Heart right ventricle (tissue), 16 donors: ENCODE measurements around the gene FAM222A. TPM values are rescaled to one million over a fixed set of nuclear protein-coding genes. Genes with fewer than 3 reads are reported as not detected.

ENCODE experiments used
- ATAC-seq, 8 donors: fragments of 200-7000 bp; cut with Tn5 transposase; one replicate each; pipeline ENCODE4 v1.9.1; 2020; ENCODE audit warnings: mild to moderate bottlenecking in 8 of 8, moderate library complexity in 8 of 8, moderate number of reproducible peaks in 1 of 8
- DNase-seq, 2 donors: peaks; one replicate each; pipeline ENCODE4 v3.0.0-alpha.2; 2020
- H3K27ac ChIP-seq, 10 donors: fragments of 200-600 bp; sonication (generic) in 2 of 10; one replicate each; pipeline versions ENCODE4 v1.5.0 to v1.8.0; 2020 to 2022; ENCODE audit warnings: mild to moderate bottlenecking in 3 of 10
- H3K27me3 ChIP-seq, 7 donors: fragments of 200-600 bp; one replicate each; pipeline ENCODE4 v1.8.0; 2021 to 2022; ENCODE audit warnings: mild to moderate bottlenecking in 2 of 7
- H3K36me3 ChIP-seq, 9 donors: fragments of 200-600 bp; sonication (generic) in 1 of 9; one replicate each; pipeline versions ENCODE4 v1.5.0 to v1.8.0; 2020 to 2022; ENCODE audit warnings: mild to moderate bottlenecking in 2 of 9
- H3K4me1 ChIP-seq, 9 donors: fragments of 200-600 bp; sonication (generic) in 1 of 9; one replicate each; pipeline versions ENCODE4 v1.5.0 to v1.8.0; 2020 to 2022; ENCODE audit warnings: mild to moderate bottlenecking in 4 of 9
- H3K4me3 ChIP-seq, 10 donors: fragments of 200-600 bp; sonication (generic) in 2 of 10; one replicate each; pipeline versions ENCODE4 v1.5.0 to v1.8.0; 2020 to 2022; ENCODE audit warnings: mild to moderate bottlenecking in 7 of 10, moderate library complexity in 2 of 10
- H3K9me3 ChIP-seq, 11 donors: fragments of 200-600 bp in 10 of 11; sonication (generic) in 2 of 11; one replicate each; pipeline versions ENCODE4 v1.5.0 to v1.8.0; 2013 to 2022; ENCODE audit warnings: mild to moderate bottlenecking in 2 of 11, control low read depth in 1 of 11, moderate library complexity in 1 of 11
- CTCF ChIP-seq, 9 donors: fragments of 200-600 bp; sonication (generic) in 2 of 9; IDR thresholded peaks; one replicate each; pipeline versions ENCODE4 v1.5.0 to v1.8.0; 2021 to 2022; ENCODE audit warnings: antibody characterized with exemption in 9 of 9, mild to moderate bottlenecking in 5 of 9, moderate library complexity in 1 of 9
- WGBS, 2 donors: extraction: QIAGEN DNeasy Blood & Tissue Kit; methylation state at CpG; one replicate each; pipeline ENCODE4 v1.1.7; 2013; ENCODE audit warnings: inconsistent platforms in 1 of 2; 5-methylcytosine and 5-hydroxymethylcytosine counted together
- intact Hi-C, 10 donors: fragments of 100-400 bp; cut with DNase I; formaldehyde crosslinking; loops; one replicate each; pipeline versions ENCODE4 v1.11.1 to v1.14.2; 2022
- polyA plus RNA-seq, 2 donors: library from polyadenylated mRNA; stranded (reverse); fragments of 200-250 nt; gene quantifications; one replicate each; pipeline ENCODE4 v1.2.3, GENCODE V29; 2013
- total RNA-seq, 10 donors: library from RNA; stranded (reverse); fragmentation: NEBNext Ultra II Directional in 3 of 10; extraction: Animal tissue kit (Norgen Biotek cat#: 25700) in 3 of 10; gene quantifications; one replicate each; pipeline versions ENCODE4 v1.2.1 to v1.2.4, GENCODE V29; 2021 to 2023
- donor health status: Arrhythmogenic right ventricular cardiomyopathy.
- donor health status: ischemic (EF 13 %, LVEDD 7.1; RV severe dilation, severe dysfunction).
- donor health status: healthy with polysubstance abuse.
- donor health status: DM: no; HTN: yes; CAD: no.
- donor health status: DM: no; HTN: no; CAD: no.
- donor health status: ischemic (EF 25% LVEDD 6.9; RV normal size, moderate dysfunction).
- donor health status: ischemic (EF 25% LVEDD 5.7; RV mildly dilated, moderate dysfunction).
- donor health status: healthy.
- donor health status: DM: yes; HTN: yes; CAD: no.
- donor health status: Ischemic cardiomyopathy.
- donor health status: ischemic (EF 35%, LVEDD 5.7; RV mildly dilated, moderate dysfunction).
- donor health status: nonischemic (EF 11% LVEDD 7.7; RV severe dilation, severe dysfunction).
- donor health status: DM: yes; HTN: yes; CAD: no.
- donor health status: PGD.
- donor health status: ischemic (EF 29% LVEDD 5.4; RV normal size, mild dysfunction).
- donor health status: nonischemic (EF 23%, LVEDD 6.1; RV moderate dilation, normal function).

Gene FAM222A
- total and polyA plus RNA-seq, 12 donors = 2.7 to 26.0 (median 7.0) TPM

- Histone ChIP-seq H3K27me3 (peaks cover 0 to 46% (median 21%) of the 10 kb centered on the region in 7 donors), H3K36me3 (no peaks in the 10 kb centered on the region), H3K9me3 (no peaks in the 10 kb centered on the region), H3K4me3 (no peak overlapping the region), H3K4me1 (peaks cover 0 to 10% (median 6%) of the 10 kb centered on the region in 9 donors), H3K27ac (no peak overlapping the region)
- no peak for DNase-seq
- intact Hi-C loops = no loop called here
- TF ChIP-seq CTCF (IDR thresholded peaks at IDR 0.05) = no peak
- ATAC-seq = no peak
- 74 to 75% methylated on average over 4 of the region's 4 CpGs for WGBS, 2 donors
Observed at GRCh38 chr12:109707470-109707821, 6.2 kb upstream of the FAM222A start.

- Histone ChIP-seq H3K36me3 (no peaks in the 10 kb centered on the region), H3K27ac (no peak overlapping the region), H3K4me1 (peaks cover 0 to 19% (median 10%) of the 10 kb centered on the region in 9 donors), H3K9me3 (no peaks in the 10 kb centered on the region), H3K4me3 (no peak overlapping the region), H3K27me3 (peaks cover 0 to 54% (median 21%) of the 10 kb centered on the region in 7 donors)
- TF ChIP-seq CTCF (IDR thresholded peaks at IDR 0.05) = no peak
- DNase-seq (no peak), ATAC-seq (no peak)
- 59 to 65% methylated on average over 5 of the region's 5 CpGs for WGBS, 2 donors
- intact Hi-C loops = no loop called here
Observed at GRCh38 chr12:109708939-109709338, 4.7 kb upstream of the FAM222A start.

- no peak overlapping the region for H3K4me3 ChIP-seq
- 71 to 76% methylated on average over 11 of the region's 11 CpGs for WGBS, 2 donors
- H3K27me3 ChIP-seq = peaks cover 0 to 51% (median 21%) of the 10 kb centered on the region in 7 donors
- no peak for DNase-seq
- no peaks in the 10 kb centered on the region for H3K36me3 ChIP-seq
- no peaks in the 10 kb centered on the region for H3K9me3 ChIP-seq
- TF ChIP-seq CTCF (IDR thresholded peaks at IDR 0.05) = no peak
- intact Hi-C loops = no loop called here
- no peak for ATAC-seq
- H3K27ac ChIP-seq = no peak overlapping the region
- H3K4me1 ChIP-seq = peaks cover 0 to 20% (median 10%) of the 10 kb centered on the region in 9 donors
Observed at GRCh38 chr12:109709401-109709991, 4.1 kb upstream of the FAM222A start.

GRCh38 chr12:109710205-109710746 is 3.3 kb upstream of the FAM222A start:
- TF ChIP-seq CTCF (IDR thresholded peaks at IDR 0.05) = no peak
- H3K4me3 ChIP-seq = no peak overlapping the region
- WGBS, 2 donors = 78 to 81% methylated on average over 5 of the region's 5 CpGs
- ATAC-seq = no peak
- DNase-seq = no peak
- no peaks in the 10 kb centered on the region for H3K36me3 ChIP-seq
- peaks cover 0 to 51% (median 21%) of the 10 kb centered on the region in 7 donors for H3K27me3 ChIP-seq
- H3K9me3 ChIP-seq = no peaks in the 10 kb centered on the region
- intact Hi-C loops = loop anchor here in 7 of 10 donors (5.0 to 10.0 kb wide), 4 partner anchors 65 to 115 kb away; no protein-coding TSS in a partner anchor
- no peak overlapping the region for H3K27ac ChIP-seq
- H3K4me1 ChIP-seq = peaks cover 5 to 27% (median 18%) of the 10 kb centered on the region in 9 donors
